Activated CD8-positive, alpha-beta memory T cell treated with anti-CD3 and anti-CD28 coated beads, Interleukin-2, amount 10 ng/mL, durations not matched to agents 7 days and 5 days (primary cell): ENCODE measurements around the gene CUL9. TPM values are rescaled to one million over a fixed set of nuclear protein-coding genes. Genes with fewer than 3 reads are reported as not detected.
"Not testable (repeated sequence)": the region's sequence is repeated elsewhere in the genome, so short reads cannot be mapped to it uniquely, and the experiment has no call there.

Source experiments
- ATAC-seq: fragments of 150-1000 bp; cut with Tn5 transposase; one replicate; pipeline ENCODE4 v1.10.0; 2021; ENCODE audit warnings: moderate library complexity
- CTCF ChIA-PET: fragments of 350-600 bp; sonication (Branson Sonifier 250); formaldehyde crosslinking; loops from one replicate; lab custom pipeline; 2021; ENCODE audit warnings: antibody characterized with exemption; lab: Charles Lee
- DNase-seq: peaks from one replicate; pipeline ENCODE4 v3.0.0-alpha.2; 2020
- H3K27ac Mint-ChIP-seq: one replicate; pipeline ENCODE4 v1.8.0; 2021; ENCODE audit warnings: mild to moderate bottlenecking, mixed read lengths
- H3K27me3 Mint-ChIP-seq: one replicate; pipeline ENCODE4 v1.8.0; 2021; ENCODE audit warnings: mixed read lengths
- H3K36me3 Mint-ChIP-seq: one replicate; pipeline ENCODE4 v1.8.0; 2021; ENCODE audit warnings: mild to moderate bottlenecking, mixed read lengths
- H3K4me1 Mint-ChIP-seq: one replicate; pipeline ENCODE4 v1.8.0; 2021; ENCODE audit warnings: mixed read lengths
- H3K4me3 Mint-ChIP-seq: one replicate; pipeline ENCODE4 v1.8.0; 2021; ENCODE audit warnings: mild to moderate bottlenecking, moderate library complexity, mixed read lengths
- H3K9me3 Mint-ChIP-seq: one replicate; pipeline ENCODE4 v1.8.0; 2022; ENCODE audit warnings: low read depth, mixed read lengths
- total RNA-seq, 2 experiments: library from RNA; stranded (reverse); gene quantifications; one replicate each; pipeline ENCODE4 v1.2.3, GENCODE V29; 2021

The CUL9 gene
- 10 to 100 TPM; 49.9 to 71.3 TPM for total RNA-seq

- DNase-seq (peak; percentile 90), ATAC-seq (peak; percentile 98)
- Mint-ChIP-seq H3K4me1 (peaks cover 51% of the 10 kb centered on the region), H3K27me3 (no peaks in the 10 kb centered on the region), H3K27ac (peak within 1 kb of the TSS; percentile 82), H3K4me3 (peak within 1 kb of the TSS; percentile 91), H3K9me3 (no peaks in the 10 kb centered on the region), H3K36me3 (peaks cover 34% of the 10 kb centered on the region)
- CTCF ChIA-PET: interaction anchor here (0.7 to 1.9 kb wide), 6 partner anchors 10 to 576 kb away, joined by 3 to 12 read pairs (median 4); partner anchors contain the start of gene DNPH1
Observed at GRCh38 chr6:43181942-43182860, at the start of gene CUL9. Gene CUL9 (plus strand): TSS chr6:43182196. CDS start chr6:43184311, 2,115 bp downstream.

GRCh38 chr6:43138267-43138666 lies 43.7 kb upstream of the CUL9 start:
- H3K4me1 Mint-ChIP-seq: peaks cover 8% of the 10 kb centered on the region
- no peak overlapping the region for H3K4me3 Mint-ChIP-seq
- H3K27ac Mint-ChIP-seq: no peak overlapping the region
- H3K9me3 Mint-ChIP-seq: no peaks in the 10 kb centered on the region
- H3K27me3 Mint-ChIP-seq: no peaks in the 10 kb centered on the region
- H3K36me3 Mint-ChIP-seq: no peaks in the 10 kb centered on the region
- DNase-seq (no peak), ATAC-seq (no peak)
- CTCF ChIA-PET: no interaction called here

- H3K9me3 Mint-ChIP-seq, CTCF ChIA-PET, H3K36me3 Mint-ChIP-seq, H3K4me3 Mint-ChIP-seq, ATAC-seq, DNase-seq, H3K27me3 Mint-ChIP-seq, H3K27ac Mint-ChIP-seq: not testable (repeated sequence)
- H3K4me1 Mint-ChIP-seq: peaks cover 15% of the 10 kb centered on the region
Observed at GRCh38 chr6:43139973-43140372, 42.0 kb upstream of the CUL9 start.

- DNase-seq: no peak
- H3K27ac Mint-ChIP-seq: no peak overlapping the region
- H3K4me1 Mint-ChIP-seq: peaks cover 15% of the 10 kb centered on the region
- H3K27me3 Mint-ChIP-seq: no peaks in the 10 kb centered on the region
- H3K4me3 Mint-ChIP-seq: no peak overlapping the region
- CTCF ChIA-PET: interaction anchor here (1.6 to 4.6 kb wide), 2 partner anchors 70 to 241 kb away, joined by 5 to 63 read pairs; no protein-coding TSS in a partner anchor
- no peak for ATAC-seq
- H3K36me3 Mint-ChIP-seq: no peaks in the 10 kb centered on the region
- H3K9me3 Mint-ChIP-seq: no peaks in the 10 kb centered on the region
Observed at GRCh38 chr6:43141644-43142043, 40.4 kb upstream of the CUL9 start.

- H3K4me3 Mint-ChIP-seq: no peak overlapping the region
- peak overlapping the region; percentile 52 for H3K27ac Mint-ChIP-seq
- no peaks in the 10 kb centered on the region for H3K27me3 Mint-ChIP-seq
- H3K36me3 Mint-ChIP-seq: no peaks in the 10 kb centered on the region
- peak; percentile 45 for DNase-seq
- CTCF ChIA-PET: interaction anchor here (0.6 to 4.6 kb wide), 11 partner anchors 11 to 334 kb away, joined by 3 to 63 read pairs (median 7); partner anchors contain the start of genes PEX6 and PPP2R5D
- peaks cover 15% of the 10 kb centered on the region for H3K4me1 Mint-ChIP-seq
- H3K9me3 Mint-ChIP-seq: no peaks in the 10 kb centered on the region
- no peak for ATAC-seq
Observed at GRCh38 chr6:43142101-43142500, 39.9 kb upstream of the CUL9 start.

- CTCF ChIA-PET: interaction anchor here (0.5 to 4.6 kb wide), 77 partner anchors 9 to 596 kb away, joined by 3 to 63 read pairs (median 5); partner anchors contain the start of genes CNPY3, CRIP3, CUL7 and CUL9
- no peak overlapping the region for H3K4me3 Mint-ChIP-seq
- peak; percentile 97 for ATAC-seq
- peak; percentile 85 for DNase-seq
- peak overlapping the region; percentile 50 for H3K27ac Mint-ChIP-seq
- peaks cover 3% of the 10 kb centered on the region for H3K27me3 Mint-ChIP-seq
- H3K36me3 Mint-ChIP-seq: no peaks in the 10 kb centered on the region
- peaks cover 18% of the 10 kb centered on the region for H3K4me1 Mint-ChIP-seq
- H3K9me3 Mint-ChIP-seq: no peaks in the 10 kb centered on the region
Observed at GRCh38 chr6:43143235-43144128, 38.5 kb upstream of the CUL9 start.

GRCh38 chr6:43144879-43145278 lies 37.1 kb upstream of the CUL9 start:
- H3K27ac Mint-ChIP-seq: no peak overlapping the region
- DNase-seq: no peak
- no peaks in the 10 kb centered on the region for H3K36me3 Mint-ChIP-seq
- H3K27me3 Mint-ChIP-seq: peaks cover 4% of the 10 kb centered on the region
- H3K9me3 Mint-ChIP-seq: no peaks in the 10 kb centered on the region
- no peak for ATAC-seq
- no peak overlapping the region for H3K4me3 Mint-ChIP-seq
- H3K4me1 Mint-ChIP-seq: peaks cover 19% of the 10 kb centered on the region
- CTCF ChIA-PET: interaction anchor here (1.4 to 4.6 kb wide), 6 partner anchors 13 to 244 kb away, joined by 3 to 63 read pairs (median 12); partner anchors contain the start of genes KLHDC3 and MEA1

- Mint-ChIP-seq H3K4me1 (peaks cover 19% of the 10 kb centered on the region), H3K27ac (no peak overlapping the region), H3K9me3 (no peaks in the 10 kb centered on the region), H3K27me3 (peaks cover 4% of the 10 kb centered on the region), H3K4me3 (no peak overlapping the region), H3K36me3 (no peaks in the 10 kb centered on the region)
- DNase-seq (no peak), ATAC-seq (no peak)
- CTCF ChIA-PET: interaction anchor here (4.6 kb wide), 1 partner anchor 246 kb away, joined by 63 read pairs; no protein-coding TSS in a partner anchor
Observed at GRCh38 chr6:43146261-43146660, 35.7 kb upstream of the CUL9 start.

GRCh38 chr6:43146709-43147688 lies 35.0 kb upstream of the CUL9 start:
- DNase-seq (no peak), ATAC-seq (no peak)
- H3K36me3 Mint-ChIP-seq: no peaks in the 10 kb centered on the region
- peaks cover 18% of the 10 kb centered on the region for H3K4me1 Mint-ChIP-seq
- CTCF ChIA-PET: interaction anchor here (0.6 to 1.2 kb wide), 3 partner anchors 12 to 238 kb away, joined by 3 read pairs; no protein-coding TSS in a partner anchor
- no peak overlapping the region for H3K4me3 Mint-ChIP-seq
- no peaks in the 10 kb centered on the region for H3K9me3 Mint-ChIP-seq
- H3K27ac Mint-ChIP-seq: no peak overlapping the region
- peaks cover 4% of the 10 kb centered on the region for H3K27me3 Mint-ChIP-seq

GRCh38 chr6:43147691-43148477 lies 34.1 kb upstream of the CUL9 start:
- CTCF ChIA-PET: interaction anchor here (0.6 to 1.2 kb wide), 3 partner anchors 13 to 239 kb away, joined by 3 read pairs; no protein-coding TSS in a partner anchor
- Mint-ChIP-seq H3K36me3 (no peaks in the 10 kb centered on the region), H3K9me3 (no peaks in the 10 kb centered on the region), H3K4me1 (peaks cover 14% of the 10 kb centered on the region), H3K4me3 (no peak overlapping the region), H3K27me3 (peaks cover 4% of the 10 kb centered on the region), H3K27ac (no peak overlapping the region)
- DNase-seq: no peak
- no peak for ATAC-seq

GRCh38 chr6:43149265-43149664 lies 32.7 kb upstream of the CUL9 start:
- DNase-seq (no peak), ATAC-seq (no peak)
- Mint-ChIP-seq H3K36me3 (no peaks in the 10 kb centered on the region), H3K4me3 (no peak overlapping the region), H3K9me3 (no peaks in the 10 kb centered on the region), H3K4me1 (peaks cover 4% of the 10 kb centered on the region), H3K27me3 (peaks cover 4% of the 10 kb centered on the region), H3K27ac (no peak overlapping the region)
- CTCF ChIA-PET: interaction anchor here (1.1 to 1.2 kb wide), 2 partner anchors 9 to 21 kb away, joined by 3 read pairs; no protein-coding TSS in a partner anchor
